ENCODE measurements around the gene ANKRD33. TPM values are rescaled to one million over a fixed set of nuclear protein-coding genes. Genes with fewer than 3 reads are reported as not detected.

Gene ANKRD33
- total and polyA plus RNA-seq, 2 of the 4 experiments (the other 2 are of a cell fraction): under 0.01 to 0.03 TPM

- no peak overlapping the region for H3K14ac ChIP-seq (replicated peaks; ENCODE audit: low read depth, low read length)
- H4K91ac ChIP-seq (ENCODE audit: insufficient read depth, low read depth, low read length): no peak overlapping the region
- peaks cover 17% of the 10 kb centered on the region for H3K4me1 ChIP-seq (ENCODE audit: control insufficient read depth, insufficient read depth, low read length)
- H3K27ac ChIP-seq (ENCODE audit: insufficient read depth, low read length): no peak overlapping the region
- ATAC-seq (ENCODE audit: low read depth) (no peak), DNase-seq (no peak)
- H2AK9ac ChIP-seq (replicated peaks; ENCODE audit: low read depth, low read length, poor library complexity): no peak overlapping the region
- whole genome bisulfite sequencing, 2 experiments (ENCODE audit: extremely low coverage in 2 of 2, insufficient read length in 1 of 2): 94% methylated on average over 6 of the region's 11 CpGs; no CpG with 5 or more reads in 1 of the 2 experiments
- ChIA-PET POLR2A (ENCODE audit: unreplicated experiment) (no interaction called here), CTCF (no interaction called here)
- H2AFZ ChIP-seq (replicated peaks; ENCODE audit: low read length, poor library complexity): no peak overlapping the region
- intact Hi-C loops (cut with micrococcal nuclease) (no loop called here), dilution Hi-C loops (cut with HindIII; ENCODE audit: low sequenced_read_pairs, unreplicated experiment) (no loop called here), in situ Hi-C loops (cut with MboI; ENCODE audit: low sequenced_read_pairs) (no loop called here)
- H2BK120ac ChIP-seq (ENCODE audit: low read depth, low read length): no peak overlapping the region
- H3K4ac ChIP-seq (ENCODE audit: low read depth, low read length): no peak overlapping the region
- TF ChIP-seq BHLHE40 (IDR thresholded peaks at IDR 0.05; ENCODE audit: low read depth, low read length): no peak
- TF ChIP-seq, protein P1, sequence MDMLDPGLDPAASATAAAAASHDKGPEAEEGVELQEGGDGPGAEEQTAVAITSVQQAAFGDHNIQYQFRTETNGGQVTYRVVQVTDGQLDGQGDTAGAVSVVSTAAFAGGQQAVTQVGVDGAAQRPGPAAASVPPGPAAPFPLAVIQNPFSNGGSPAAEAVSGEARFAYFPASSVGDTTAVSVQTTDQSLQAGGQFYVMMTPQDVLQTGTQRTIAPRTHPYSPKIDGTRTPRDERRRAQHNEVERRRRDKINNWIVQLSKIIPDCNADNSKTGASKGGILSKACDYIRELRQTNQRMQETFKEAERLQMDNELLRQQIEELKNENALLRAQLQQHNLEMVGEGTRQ (IDR thresholded peaks at IDR 0.05; ENCODE audit: low read depth, low read length): no peak
- TF ChIP-seq CEBPB (IDR thresholded peaks at IDR 0.05; ENCODE audit: low read depth, low read length): no peak
- no peak for TF ChIP-seq SMC3 (IDR thresholded peaks at IDR 0.05; ENCODE audit: low read depth, low read length)
- no peak for TF ChIP-seq NFE2L2 (IDR thresholded peaks at IDR 0.05; ENCODE audit: low read depth, low read length)
- no peak for TF ChIP-seq CHD1 (IDR thresholded peaks at IDR 0.05; ENCODE audit: low read depth, low read length)
- TF ChIP-seq, protein P2, sequence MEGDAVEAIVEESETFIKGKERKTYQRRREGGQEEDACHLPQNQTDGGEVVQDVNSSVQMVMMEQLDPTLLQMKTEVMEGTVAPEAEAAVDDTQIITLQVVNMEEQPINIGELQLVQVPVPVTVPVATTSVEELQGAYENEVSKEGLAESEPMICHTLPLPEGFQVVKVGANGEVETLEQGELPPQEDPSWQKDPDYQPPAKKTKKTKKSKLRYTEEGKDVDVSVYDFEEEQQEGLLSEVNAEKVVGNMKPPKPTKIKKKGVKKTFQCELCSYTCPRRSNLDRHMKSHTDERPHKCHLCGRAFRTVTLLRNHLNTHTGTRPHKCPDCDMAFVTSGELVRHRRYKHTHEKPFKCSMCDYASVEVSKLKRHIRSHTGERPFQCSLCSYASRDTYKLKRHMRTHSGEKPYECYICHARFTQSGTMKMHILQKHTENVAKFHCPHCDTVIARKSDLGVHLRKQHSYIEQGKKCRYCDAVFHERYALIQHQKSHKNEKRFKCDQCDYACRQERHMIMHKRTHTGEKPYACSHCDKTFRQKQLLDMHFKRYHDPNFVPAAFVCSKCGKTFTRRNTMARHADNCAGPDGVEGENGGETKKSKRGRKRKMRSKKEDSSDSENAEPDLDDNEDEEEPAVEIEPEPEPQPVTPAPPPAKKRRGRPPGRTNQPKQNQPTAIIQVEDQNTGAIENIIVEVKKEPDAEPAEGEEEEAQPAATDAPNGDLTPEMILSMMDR (conservative IDR thresholded peaks at IDR 0.05; ENCODE audit: low read depth, low read length): no peak
- no peak for TF ChIP-seq MAZ (IDR thresholded peaks at IDR 0.05; ENCODE audit: borderline replicate concordance, low read depth, low read length)
- TF ChIP-seq RCOR1 (IDR thresholded peaks at IDR 0.05; ENCODE audit: insufficient replicate concordance, low read length): no peak
- no peak for TF ChIP-seq ELK1 (IDR thresholded peaks at IDR 0.05; ENCODE audit: borderline replicate concordance, low read depth, low read length)
- no peak for TF ChIP-seq FOS (IDR thresholded peaks at IDR 0.05; ENCODE audit: low read depth, low read length)
- TF ChIP-seq RFX5 (IDR thresholded peaks at IDR 0.05; ENCODE audit: low read depth, low read length): no peak
- H3K9me3 ChIP-seq (ENCODE audit: control insufficient read depth, insufficient read depth, low read length): no peaks in the 10 kb centered on the region
- no peak overlapping the region for H2BK5ac ChIP-seq (ENCODE audit: low read depth, low read length, poor library complexity, severe bottlenecking)
- H3K9me1 ChIP-seq (ENCODE audit: insufficient read depth, low read length): peaks cover 24% of the 10 kb centered on the region
- H3K4me2 ChIP-seq (ENCODE audit: low read depth, low read length): no peak overlapping the region
- BruUV-seq (replicated peaks): no TSS peak
- H3K9ac ChIP-seq (ENCODE audit: low read depth, low read length): no peak overlapping the region
- no peak overlapping the region for H4K8ac ChIP-seq (ENCODE audit: low read depth in 2 of 2, low read length in 2 of 2)
- H2BK20ac ChIP-seq (ENCODE audit: low read depth, low read length): no peak overlapping the region
- no peak overlapping the region for H3K18ac ChIP-seq (ENCODE audit: low read depth, low read length)
- no peak overlapping the region for H3K23ac ChIP-seq (ENCODE audit: low read depth, low read length)
- H2AK5ac ChIP-seq (ENCODE audit: low read depth, low read length): no peak overlapping the region; the same call in 1 of the 2 replicates
- no peaks in the 10 kb centered on the region for H3K36me3 ChIP-seq (ENCODE audit: control insufficient read depth, insufficient read depth, low read length)
- no peak overlapping the region for H4K5ac ChIP-seq (ENCODE audit: low read depth, low read length)
- H3K56ac ChIP-seq (ENCODE audit: extremely low read depth, insufficient read depth, low read length): no peak overlapping the region
- no peak overlapping the region for H2BK15ac ChIP-seq (ENCODE audit: low read depth, low read length)
- no peaks in the 10 kb centered on the region for H4K20me1 ChIP-seq (ENCODE audit: insufficient read depth, low read length)
- no peaks in the 10 kb centered on the region for H3K79me1 ChIP-seq (ENCODE audit: low read depth in 1 of 2, low read length in 2 of 2)
- H3K27me3 ChIP-seq (ENCODE audit: control insufficient read depth, insufficient read depth, low read length): no peaks in the 10 kb centered on the region
- no peak overlapping the region for H3K4me3 ChIP-seq (ENCODE audit: insufficient read depth, low read depth, low read length)
These were observed 14.0 kb downstream of the ANKRD33 start for GRCh38 chr12:51901881-51902280.

Measured in IMR-90 (cell line).